DMS 273 (cell line): ENCODE measurements around the gene TCP1.
"Not testable (repeated sequence)": the region's sequence is repeated elsewhere in the genome, so short reads cannot be mapped to it uniquely, and the experiment has no call there.

Source experiments
- DNase-seq: peaks from one replicate; lab custom pipeline; 2025; ENCODE audit not compliant: unreplicated experiment; lab: John Stamatoyannopoulos, UW

TCP1 gene

GRCh38 chr6:159778131-159778530 is 11.3 kb downstream of the TCP1 start:
- DNase-seq = no peak

GRCh38 chr6:159777240-159777904 is 12.0 kb downstream of the TCP1 start:
- peak; percentile 21 for DNase-seq

- DNase-seq = no peak
Measured at GRCh38 chr6:159772196-159772595, 17.2 kb downstream of the TCP1 start.

GRCh38 chr6:159769470-159769869 is 19.9 kb downstream of the TCP1 start:
- no peak for DNase-seq

- DNase-seq = no peak
Measured at GRCh38 chr6:159766906-159767305, 22.5 kb downstream of the TCP1 start.

GRCh38 chr6:159762681-159763293 is 26.6 kb downstream of the TCP1 start:
- DNase-seq = peak; percentile 33

DNA sequence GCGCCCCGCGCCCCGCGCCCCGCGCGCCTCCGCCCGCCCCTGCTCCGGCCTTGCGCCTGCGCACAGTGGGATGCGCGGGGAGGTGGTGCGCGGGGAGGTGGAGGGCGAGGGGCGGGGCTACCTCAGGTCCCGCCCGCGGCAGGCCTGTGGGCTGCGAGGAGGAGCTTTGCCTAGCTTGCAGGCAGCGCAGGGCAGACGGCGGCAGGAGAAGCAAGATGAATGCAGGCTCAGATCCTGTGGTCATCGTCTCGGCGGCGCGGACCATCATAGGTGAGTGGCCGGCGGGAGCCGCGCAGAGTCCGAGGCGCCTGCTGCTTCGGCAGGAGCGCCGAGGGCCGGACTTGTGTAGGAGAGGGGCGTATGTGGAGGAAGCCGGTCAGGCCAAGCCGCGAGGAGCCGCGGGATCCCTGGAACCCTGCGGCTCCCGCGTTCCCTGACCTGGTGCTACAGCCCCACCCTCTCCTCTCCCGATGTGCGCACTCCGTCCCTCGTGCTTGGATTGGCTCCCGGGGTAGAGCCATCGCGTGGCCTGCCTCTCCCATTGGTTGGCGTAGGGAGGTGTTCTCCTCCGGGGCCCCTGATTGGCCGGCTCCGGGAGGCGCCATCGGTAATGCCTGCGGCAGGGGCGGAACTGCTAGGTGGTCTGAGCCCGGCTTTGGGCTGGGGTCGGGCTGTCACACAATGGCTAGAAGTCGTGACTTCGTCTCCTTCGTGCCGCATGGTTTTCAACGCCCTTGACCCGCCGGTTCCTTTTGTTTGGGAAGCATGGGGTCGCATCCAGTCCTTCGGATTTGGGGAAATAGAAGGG is 27.3 kb downstream of the TCP1 start, which contains the start of gene ACAT2:
TSS of gene ACAT2 (plus strand) at position 173 of the 808 bp plus-strand sequence. CDS start at position 216, 43 bp downstream.
- DNase-seq = peak; percentile 98

GRCh38 chr6:159761129-159761872 is 28.1 kb downstream of the TCP1 start:
- DNase-seq = peak; percentile 63

DNA sequence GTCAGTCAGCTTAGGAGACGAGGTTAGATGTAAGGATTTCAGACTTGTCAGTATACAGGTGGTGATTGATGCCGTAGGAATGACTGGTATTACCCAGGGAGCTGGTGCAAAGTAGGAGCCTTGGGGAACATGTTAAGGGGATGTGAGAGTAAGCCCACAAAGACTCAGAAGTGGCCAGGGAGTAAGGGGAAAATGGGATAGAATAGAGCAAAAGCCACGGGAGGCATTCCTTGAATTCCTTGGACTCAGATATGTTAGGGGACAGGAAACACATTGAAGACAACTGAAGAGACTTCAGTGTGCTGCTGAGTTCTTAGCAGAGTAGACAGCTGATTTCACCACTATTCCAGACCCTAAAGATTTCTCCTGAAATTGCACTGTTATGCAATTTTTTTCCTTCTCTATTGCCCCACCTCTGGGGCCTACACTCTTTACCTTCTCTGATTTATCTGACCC is 28.8 kb downstream of the TCP1 start:
- DNase-seq = no peak

DNA sequence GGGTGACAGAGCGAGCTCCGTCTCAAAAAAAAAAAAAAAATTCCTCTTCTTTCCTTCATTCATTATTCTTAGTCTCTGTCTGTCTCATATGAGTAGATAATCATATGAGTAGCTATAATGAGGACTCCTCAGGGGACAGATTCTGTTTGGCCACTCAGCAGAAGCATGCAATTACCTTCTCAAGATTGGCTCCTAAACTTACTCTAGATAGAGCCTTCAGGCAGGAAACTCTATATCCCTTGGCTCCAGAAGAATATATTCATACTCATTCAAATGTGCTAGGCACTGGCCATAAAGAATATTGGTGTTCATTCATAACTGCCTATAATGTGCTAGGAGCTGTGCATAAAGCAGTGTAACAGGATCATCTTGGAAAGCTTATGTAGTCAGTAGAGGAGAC is 29.8 kb downstream of the TCP1 start:
- DNase-seq = peak; percentile 23

GRCh38 chr6:159758031-159759001 is 31.1 kb downstream of the TCP1 start:
- DNase-seq = peak; percentile 18

DNA sequence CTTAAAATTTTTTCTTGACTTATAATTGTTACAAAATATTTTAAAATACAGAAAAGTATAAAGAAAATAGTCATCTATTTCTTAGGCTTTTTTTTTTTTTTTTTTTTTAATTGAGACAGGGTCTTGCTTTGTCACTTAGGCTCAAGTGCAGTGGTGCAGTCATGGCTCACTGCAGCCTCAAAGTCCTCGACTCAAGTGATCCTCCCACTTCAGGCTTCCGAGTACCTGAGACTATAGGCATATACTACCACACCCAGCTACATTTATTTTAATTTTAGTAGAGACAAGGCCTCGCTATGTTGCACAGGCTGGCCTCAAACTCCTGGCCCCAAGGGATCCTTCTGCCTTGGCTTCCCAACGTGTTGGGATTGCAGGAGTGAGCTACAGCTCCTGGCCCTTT is 32.9 kb downstream of the TCP1 start:
- DNase-seq = no peak

DNA sequence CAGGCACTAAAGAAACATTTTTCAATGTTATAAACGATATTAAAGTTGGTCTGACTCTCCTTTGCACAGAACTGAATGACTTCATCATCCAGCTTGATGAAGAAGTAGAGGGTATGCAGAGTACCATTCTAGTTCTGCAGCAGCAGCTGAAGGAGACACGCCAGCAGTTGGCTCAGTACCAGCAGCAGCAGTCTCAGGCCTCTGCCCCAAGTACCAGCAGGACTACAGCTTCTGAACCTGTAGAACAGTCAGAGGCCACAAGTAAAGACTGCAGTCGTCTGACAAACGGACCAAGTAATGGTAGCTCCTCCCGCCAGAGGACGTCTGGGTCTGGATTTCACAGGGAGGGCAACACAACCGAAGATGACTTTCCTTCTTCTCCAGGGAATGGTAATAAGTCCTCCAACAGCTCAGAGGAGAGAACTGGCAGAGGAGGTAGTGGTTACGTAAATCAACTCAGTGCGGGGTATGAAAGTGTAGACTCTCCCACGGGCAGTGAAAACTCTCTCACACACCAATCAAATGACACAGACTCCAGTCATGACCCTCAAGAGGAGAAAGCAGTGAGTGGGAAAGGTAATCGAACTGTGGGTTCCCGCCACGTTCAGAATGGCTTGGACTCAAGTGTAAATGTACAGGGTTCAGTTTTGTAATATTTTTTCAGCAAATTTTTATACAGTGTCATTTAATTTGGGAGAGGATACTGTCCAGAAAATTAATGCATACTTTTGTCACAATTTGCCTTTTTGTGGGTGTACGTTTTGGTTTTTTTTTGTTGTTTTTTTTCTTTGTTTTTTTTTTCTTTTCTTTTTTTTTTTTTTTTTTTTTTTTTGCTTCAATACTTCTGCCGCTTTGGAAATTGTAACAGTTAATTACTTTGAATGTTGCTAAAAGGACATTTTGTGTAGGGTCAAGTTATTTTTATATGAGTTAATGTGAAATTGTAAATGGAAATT is 34.2 kb downstream of the TCP1 start:
- DNase-seq = peak; percentile 30

DNA sequence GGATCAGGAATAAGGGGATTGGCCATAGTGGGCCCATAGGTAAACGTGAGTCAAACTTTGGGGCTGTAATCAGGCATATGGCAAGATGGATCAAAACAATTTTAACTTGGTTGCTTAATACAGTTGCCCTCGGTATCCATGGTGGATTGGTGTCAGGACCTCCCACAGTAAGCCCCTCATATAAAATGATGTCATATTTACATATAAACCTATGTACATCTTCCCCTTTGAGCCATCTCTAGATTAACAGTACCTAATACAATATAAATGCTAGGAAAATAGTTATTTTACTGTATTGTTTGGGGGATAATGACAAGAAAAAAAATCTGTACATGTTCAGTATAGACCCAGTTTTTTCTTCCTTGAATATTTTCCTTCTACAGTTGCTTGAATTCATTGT is 35.0 kb downstream of the TCP1 start:
- no peak for DNase-seq

GRCh38 chr6:159753081-159753872 is 36.1 kb downstream of the TCP1 start:
- DNase-seq = no peak

- no peak for DNase-seq
Measured at GRCh38 chr6:159751448-159751847, 38.0 kb downstream of the TCP1 start.

GRCh38 chr6:159748127-159748526 is 41.3 kb downstream of the TCP1 start:
- DNase-seq = not testable (repeated sequence)

- no peak for DNase-seq
Measured at GRCh38 chr6:159746759-159747158, 42.6 kb downstream of the TCP1 start.
